HFFc6 (cell line): Measurements from ENCODE around the gene TRIM33. TPM values are rescaled to one million over a fixed set of nuclear protein-coding genes. Genes with fewer than 3 reads are reported as not detected.

Experiments used
- DNase-seq: peaks from one replicate; pipeline ENCODE4 v3.0.0-alpha.2; 2018
- H3K27ac Mint-ChIP-seq: 2 replicates; pipeline ENCODE4 v1.8.0; 2020; ENCODE audit warnings: mild to moderate bottlenecking, mixed read lengths
- H3K27me3 Mint-ChIP-seq: 2 replicates; pipeline ENCODE4 v1.8.0; 2021; ENCODE audit warnings: mild to moderate bottlenecking, moderate library complexity, mixed read lengths; ENCODE audit not compliant: insufficient read depth
- H3K36me3 Mint-ChIP-seq: 2 replicates; pipeline ENCODE4 v1.8.0; 2021; ENCODE audit warnings: low read depth, mixed read lengths
- H3K4me1 Mint-ChIP-seq: 2 replicates; pipeline ENCODE4 v1.8.0; 2020; ENCODE audit warnings: low read depth, mixed read lengths
- H3K4me3 Mint-ChIP-seq: 2 replicates; pipeline ENCODE4 v1.8.0; 2020; ENCODE audit warnings: mild to moderate bottlenecking, moderate library complexity, mixed read lengths
- H3K9me3 Mint-ChIP-seq: 2 replicates; pipeline ENCODE4 v1.8.0; 2020; ENCODE audit warnings: mild to moderate bottlenecking, mixed read lengths
- total RNA-seq, 6 experiments: library from RNA; stranded (reverse); fragmentation: NEBNext Ultra II Directional; extraction: Animal tissue kit (Norgen Biotek cat#: 25700); gene quantifications; 2 replicates in 1 of 6; 3 replicates in 5 of 6; pipeline ENCODE4 v1.2.3, GENCODE V29; 2021
- TF ChIP-seq, protein P1 (sequence below): fragments of 200-600 bp; sonication (generic); IDR thresholded peaks from 2 replicates; pipeline ENCODE4 v1.5.0; 2021; ENCODE audit warnings: antibody characterized with exemption, mild to moderate bottlenecking

Gene TRIM33
- total RNA-seq, 6 experiments from 2014 or later, result 17.6 to 20.5 (median 19.3) TPM

DNA sequence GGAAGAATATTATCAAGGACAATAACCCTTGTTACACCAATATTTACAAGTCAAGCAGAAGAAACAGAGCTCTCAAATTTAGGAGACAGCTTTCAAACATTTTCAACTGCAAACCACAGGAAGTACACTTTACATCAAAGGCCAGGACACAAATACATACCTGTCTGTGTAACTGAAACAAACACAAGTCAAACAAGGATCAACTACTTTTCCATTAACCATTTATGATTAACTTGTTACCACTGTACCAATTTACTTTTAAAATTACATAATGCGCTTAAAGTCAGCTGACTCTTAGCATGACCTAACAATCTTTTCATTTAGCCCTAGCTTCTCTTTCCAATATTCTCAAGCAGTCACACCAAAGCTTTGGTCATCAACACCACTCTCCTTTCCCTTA, 43.5 kb downstream of the TRIM33 start:
- peaks cover 32% of the 10 kb centered on the region for H3K4me1 Mint-ChIP-seq
- no peak overlapping the region for H3K27ac Mint-ChIP-seq
- peaks cover 18% of the 10 kb centered on the region; the same call in 1 of the 2 replicates for H3K36me3 Mint-ChIP-seq
- TF ChIP-seq, protein P1, sequence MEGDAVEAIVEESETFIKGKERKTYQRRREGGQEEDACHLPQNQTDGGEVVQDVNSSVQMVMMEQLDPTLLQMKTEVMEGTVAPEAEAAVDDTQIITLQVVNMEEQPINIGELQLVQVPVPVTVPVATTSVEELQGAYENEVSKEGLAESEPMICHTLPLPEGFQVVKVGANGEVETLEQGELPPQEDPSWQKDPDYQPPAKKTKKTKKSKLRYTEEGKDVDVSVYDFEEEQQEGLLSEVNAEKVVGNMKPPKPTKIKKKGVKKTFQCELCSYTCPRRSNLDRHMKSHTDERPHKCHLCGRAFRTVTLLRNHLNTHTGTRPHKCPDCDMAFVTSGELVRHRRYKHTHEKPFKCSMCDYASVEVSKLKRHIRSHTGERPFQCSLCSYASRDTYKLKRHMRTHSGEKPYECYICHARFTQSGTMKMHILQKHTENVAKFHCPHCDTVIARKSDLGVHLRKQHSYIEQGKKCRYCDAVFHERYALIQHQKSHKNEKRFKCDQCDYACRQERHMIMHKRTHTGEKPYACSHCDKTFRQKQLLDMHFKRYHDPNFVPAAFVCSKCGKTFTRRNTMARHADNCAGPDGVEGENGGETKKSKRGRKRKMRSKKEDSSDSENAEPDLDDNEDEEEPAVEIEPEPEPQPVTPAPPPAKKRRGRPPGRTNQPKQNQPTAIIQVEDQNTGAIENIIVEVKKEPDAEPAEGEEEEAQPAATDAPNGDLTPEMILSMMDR, result no peak
- peaks cover under 1% of the 10 kb centered on the region; the same call in 1 of the 2 replicates for H3K9me3 Mint-ChIP-seq
- no peak overlapping the region for H3K4me3 Mint-ChIP-seq
- H3K27me3 Mint-ChIP-seq, result peaks cover 1% of the 10 kb centered on the region; the same call in 1 of the 2 replicates
- DNase-seq, result no peak

DNA sequence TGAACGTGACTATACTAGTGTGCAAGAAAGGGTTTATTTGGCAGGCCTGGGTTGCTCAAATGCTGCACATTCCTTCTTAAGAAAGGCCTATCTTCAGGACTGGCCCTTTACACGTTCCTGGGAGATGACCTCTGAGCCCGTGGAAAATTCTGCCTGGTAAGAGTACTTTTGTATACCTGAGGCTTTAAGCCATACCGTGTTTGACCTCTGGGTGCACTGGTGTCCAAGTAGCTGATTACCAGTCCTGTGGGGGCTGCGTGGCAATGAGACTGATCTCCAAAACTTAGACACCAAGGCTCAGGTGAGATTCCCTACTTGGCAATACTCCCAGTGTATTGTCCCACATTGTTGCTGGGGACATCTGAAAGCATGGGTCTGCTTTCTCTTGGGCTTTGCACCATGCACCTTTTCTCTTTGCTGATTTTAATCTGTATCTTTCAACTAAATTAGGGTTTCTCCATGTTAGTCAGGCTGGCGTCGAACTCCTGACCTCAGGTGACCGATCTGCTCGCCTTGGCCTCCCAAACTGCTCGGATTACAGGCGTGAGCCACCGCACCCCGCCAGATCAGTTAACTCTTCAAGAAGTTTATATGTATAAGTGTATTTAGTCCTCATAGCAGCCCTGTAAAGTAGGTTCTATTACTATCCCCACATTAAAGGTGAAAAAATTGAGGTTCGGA, 44.5 kb downstream of the TRIM33 start:
- no peaks in the 10 kb centered on the region for H3K9me3 Mint-ChIP-seq
- H3K27ac Mint-ChIP-seq, result no peak overlapping the region
- H3K36me3 Mint-ChIP-seq, result peaks cover 21% of the 10 kb centered on the region; the same call in 1 of the 2 replicates
- TF ChIP-seq, protein P1, result no peak
- peaks cover 1% of the 10 kb centered on the region; the same call in 1 of the 2 replicates for H3K27me3 Mint-ChIP-seq
- H3K4me3 Mint-ChIP-seq, result no peak overlapping the region
- no peak for DNase-seq
- peaks cover 32% of the 10 kb centered on the region for H3K4me1 Mint-ChIP-seq

DNA sequence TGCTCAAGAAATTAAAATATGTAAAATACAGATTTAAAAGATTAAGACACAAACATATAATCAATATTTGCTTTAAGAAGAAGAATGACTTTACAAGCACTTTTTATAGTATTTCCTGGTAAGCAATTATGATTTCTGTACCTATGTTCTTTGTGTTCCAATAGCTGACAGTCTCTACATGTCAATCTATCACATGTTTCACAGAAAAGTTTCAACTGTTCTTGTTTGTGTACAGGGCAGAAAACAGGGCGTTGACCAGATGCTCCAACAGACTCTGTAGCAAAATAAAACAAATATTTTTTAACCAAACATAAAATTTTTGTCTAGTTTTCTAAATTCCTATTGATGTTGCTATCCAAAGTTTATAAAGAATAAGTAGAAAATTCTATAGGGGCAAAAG, 48.0 kb downstream of the TRIM33 start:
- Mint-ChIP-seq H3K36me3 (peaks cover 55% of the 10 kb centered on the region), H3K4me1 (peaks cover 24% of the 10 kb centered on the region), H3K9me3 (peaks cover 19% of the 10 kb centered on the region), H3K27ac (no peak overlapping the region), H3K4me3 (no peak overlapping the region), H3K27me3 (peaks cover 1% of the 10 kb centered on the region; the same call in 1 of the 2 replicates)
- no peak for DNase-seq
- TF ChIP-seq, protein P1, result no peak

DNA sequence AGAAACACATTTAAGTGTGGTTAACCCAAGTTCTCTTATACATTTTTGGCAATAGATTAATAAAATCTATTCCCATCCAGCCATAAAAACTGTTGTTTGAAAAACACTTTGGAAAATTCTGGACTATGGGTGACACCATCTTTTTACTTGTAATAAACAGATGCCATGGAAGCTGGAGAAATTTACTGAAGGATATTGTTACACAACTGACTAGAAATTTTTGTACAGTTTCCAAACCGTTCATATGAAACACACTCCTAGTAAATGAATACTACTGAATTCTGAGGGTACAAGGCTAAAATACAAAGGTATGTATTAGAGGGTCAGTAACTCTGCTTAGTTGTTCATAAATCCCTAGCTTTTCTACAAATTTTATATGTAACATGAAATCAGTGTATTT, 48.7 kb downstream of the TRIM33 start:
- H3K27ac Mint-ChIP-seq, result no peak overlapping the region
- no peak for DNase-seq
- H3K36me3 Mint-ChIP-seq, result peaks cover 60% of the 10 kb centered on the region

DNA sequence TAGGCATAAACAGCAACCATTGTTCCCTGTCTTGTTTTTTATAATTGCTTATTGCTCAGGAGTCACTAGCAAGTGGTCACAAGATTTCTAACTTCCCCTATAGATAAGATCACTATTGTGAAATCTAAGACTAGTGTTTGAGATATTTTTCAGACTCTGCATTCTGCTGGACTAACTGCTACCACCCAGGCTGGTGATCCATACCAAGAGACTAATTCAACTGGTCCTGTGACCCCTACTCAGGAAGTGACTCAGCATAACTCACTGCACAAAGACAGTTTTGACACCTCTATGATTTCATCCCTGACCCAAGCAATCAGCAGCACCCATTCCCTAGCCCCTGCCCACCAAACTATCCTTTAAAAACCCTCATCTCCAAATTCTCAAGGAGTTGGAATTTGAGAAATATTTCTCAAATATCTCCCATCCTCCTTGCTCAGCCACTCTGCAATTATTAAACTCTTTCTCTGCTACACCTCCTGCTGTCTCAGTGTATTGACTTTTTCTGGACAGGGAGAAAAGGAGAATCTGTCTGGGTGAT, 52.7 kb downstream of the TRIM33 start:
- Mint-ChIP-seq H3K9me3 (peaks cover 19% of the 10 kb centered on the region), H3K36me3 (peaks cover 62% of the 10 kb centered on the region), H3K27me3 (no peaks in the 10 kb centered on the region), H3K4me1 (peaks cover 35% of the 10 kb centered on the region), H3K4me3 (no peak overlapping the region), H3K27ac (peak overlapping the region; percentile 83)
- TF ChIP-seq, protein P1, result no peak
- peak; percentile 44 for DNase-seq

More for the DNA sequence above, 48.7 kb downstream of the TRIM33 start:
- TF ChIP-seq, protein P1, result no peak
- no peak overlapping the region for H3K4me3 Mint-ChIP-seq
- peaks cover 1% of the 10 kb centered on the region; the same call in 1 of the 2 replicates for H3K27me3 Mint-ChIP-seq
- H3K9me3 Mint-ChIP-seq, result peaks cover 19% of the 10 kb centered on the region
- peaks cover 24% of the 10 kb centered on the region for H3K4me1 Mint-ChIP-seq
